RPMI8226 (cell line): ENCODE results near the gene STEAP4.
"Not testable (repeated sequence)": the region's sequence is repeated elsewhere in the genome, so short reads cannot be mapped to it uniquely, and the experiment has no call there.

Source experiments
- DNase-seq: peaks from one replicate; pipeline ENCODE4 v3.0.0-alpha.2; 2015

Gene STEAP4

GRCh38 chr7:88268051-88268450 is 38.6 kb downstream of the STEAP4 start:
- DNase-seq = no peak

GRCh38 chr7:88267421-88267820 is 39.3 kb downstream of the STEAP4 start:
- no peak for DNase-seq

- DNase-seq = not testable (repeated sequence)
These were observed 41.7 kb downstream of the STEAP4 start for GRCh38 chr7:88264987-88265386.

- no peak for DNase-seq
These were observed 44.1 kb downstream of the STEAP4 start for GRCh38 chr7:88262562-88262961.

- no peak for DNase-seq
These were observed 46.0 kb downstream of the STEAP4 start for GRCh38 chr7:88260719-88261118.

- no peak for DNase-seq
These were observed 46.9 kb downstream of the STEAP4 start for GRCh38 chr7:88259656-88260380.

- DNase-seq = not testable (repeated sequence)
These were observed 48.4 kb downstream of the STEAP4 start for GRCh38 chr7:88258296-88258695.

- no peak for DNase-seq
These were observed 49.8 kb downstream of the STEAP4 start for GRCh38 chr7:88256906-88257305.

GRCh38 chr7:88254721-88255424 is 51.8 kb downstream of the STEAP4 start:
- no peak for DNase-seq

- no peak for DNase-seq
These were observed 53.1 kb downstream of the STEAP4 start for GRCh38 chr7:88253640-88254039.

- DNase-seq = no peak
These were observed 62.4 kb downstream of the STEAP4 start for GRCh38 chr7:88244258-88244657.

- DNase-seq = peak; percentile 53
These were observed 63.3 kb downstream of the STEAP4 start for GRCh38 chr7:88243345-88243909.

GRCh38 chr7:88239852-88240251 is 66.8 kb downstream of the STEAP4 start:
- DNase-seq = no peak

GRCh38 chr7:88233828-88234227 is 72.9 kb downstream of the STEAP4 start:
- no peak for DNase-seq

- DNase-seq = no peak
These were observed 76.0 kb downstream of the STEAP4 start for GRCh38 chr7:88230646-88231045.

GRCh38 chr7:88229302-88229995 is 77.2 kb downstream of the STEAP4 start:
- no peak for DNase-seq

- no peak for DNase-seq
These were observed 79.7 kb downstream of the STEAP4 start for GRCh38 chr7:88226886-88227516.

GRCh38 chr7:88226201-88226600 is 80.5 kb downstream of the STEAP4 start:
- no peak for DNase-seq

- DNase-seq = no peak
These were observed 82.0 kb downstream of the STEAP4 start for GRCh38 chr7:88224601-88225275.

- DNase-seq = no peak
These were observed 83.4 kb downstream of the STEAP4 start for GRCh38 chr7:88223265-88223664.
